ENCODE data around the gene DDX21.
"Not testable (repeated sequence)": the region's sequence is repeated elsewhere in the genome, so short reads cannot be mapped to it uniquely, and the experiment has no call there.

The DDX21 gene

DNA sequence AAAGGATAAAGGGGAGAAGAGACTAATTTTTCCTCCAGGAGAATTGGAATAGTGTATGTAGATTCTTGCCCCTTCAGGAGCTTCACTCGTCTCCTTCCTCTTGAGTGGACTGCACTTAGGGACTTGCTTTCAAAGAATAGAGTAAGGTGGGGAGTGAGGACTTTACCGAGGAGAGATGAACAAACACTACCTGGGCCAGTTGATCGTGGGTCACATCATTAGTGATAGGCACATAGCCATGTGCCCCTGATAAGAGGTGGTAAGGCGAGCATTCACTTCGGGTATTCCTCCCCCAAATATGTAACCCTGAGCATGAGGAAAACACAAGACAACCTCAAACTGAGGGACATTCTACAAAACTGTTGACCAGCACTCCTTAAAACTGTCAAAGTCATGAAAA, 18.0 kb downstream of the DDX21 start:
- no peak for DNase-seq (ENCODE audit: low spot score)
- TF ChIP-seq, protein P1, sequence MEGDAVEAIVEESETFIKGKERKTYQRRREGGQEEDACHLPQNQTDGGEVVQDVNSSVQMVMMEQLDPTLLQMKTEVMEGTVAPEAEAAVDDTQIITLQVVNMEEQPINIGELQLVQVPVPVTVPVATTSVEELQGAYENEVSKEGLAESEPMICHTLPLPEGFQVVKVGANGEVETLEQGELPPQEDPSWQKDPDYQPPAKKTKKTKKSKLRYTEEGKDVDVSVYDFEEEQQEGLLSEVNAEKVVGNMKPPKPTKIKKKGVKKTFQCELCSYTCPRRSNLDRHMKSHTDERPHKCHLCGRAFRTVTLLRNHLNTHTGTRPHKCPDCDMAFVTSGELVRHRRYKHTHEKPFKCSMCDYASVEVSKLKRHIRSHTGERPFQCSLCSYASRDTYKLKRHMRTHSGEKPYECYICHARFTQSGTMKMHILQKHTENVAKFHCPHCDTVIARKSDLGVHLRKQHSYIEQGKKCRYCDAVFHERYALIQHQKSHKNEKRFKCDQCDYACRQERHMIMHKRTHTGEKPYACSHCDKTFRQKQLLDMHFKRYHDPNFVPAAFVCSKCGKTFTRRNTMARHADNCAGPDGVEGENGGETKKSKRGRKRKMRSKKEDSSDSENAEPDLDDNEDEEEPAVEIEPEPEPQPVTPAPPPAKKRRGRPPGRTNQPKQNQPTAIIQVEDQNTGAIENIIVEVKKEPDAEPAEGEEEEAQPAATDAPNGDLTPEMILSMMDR (IDR thresholded peaks at IDR 0.05; ENCODE audit: extremely low read depth, missing control alignments): no peak

DNA sequence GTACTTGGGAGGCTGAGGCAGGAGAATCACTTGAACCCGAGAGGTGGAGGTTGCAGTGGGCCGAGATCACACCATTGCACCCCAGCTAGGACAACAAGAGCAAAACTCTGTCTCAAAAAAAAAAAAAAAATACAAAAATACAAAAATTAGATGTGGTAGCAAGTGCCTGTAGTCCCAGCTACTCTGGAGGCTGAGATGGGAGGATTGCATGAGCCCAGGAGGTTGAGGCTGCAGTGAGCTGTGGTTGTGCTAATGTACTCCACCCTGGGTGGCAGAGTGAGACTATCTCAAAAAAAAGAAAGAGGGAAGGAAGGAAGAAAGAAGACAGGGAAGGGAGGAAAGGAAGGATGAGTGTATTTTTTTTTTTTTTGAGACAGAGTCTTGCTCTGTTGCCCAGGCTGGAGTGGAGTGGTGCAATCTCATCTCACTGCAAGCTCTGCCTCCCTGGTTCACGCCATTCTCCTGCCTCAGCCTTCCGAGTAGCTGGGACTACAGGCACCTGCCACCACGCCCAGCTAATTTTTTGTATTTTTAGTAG, 20.0 kb downstream of the DDX21 start:
- DNase-seq (ENCODE audit: low spot score): not testable (repeated sequence)

DNA sequence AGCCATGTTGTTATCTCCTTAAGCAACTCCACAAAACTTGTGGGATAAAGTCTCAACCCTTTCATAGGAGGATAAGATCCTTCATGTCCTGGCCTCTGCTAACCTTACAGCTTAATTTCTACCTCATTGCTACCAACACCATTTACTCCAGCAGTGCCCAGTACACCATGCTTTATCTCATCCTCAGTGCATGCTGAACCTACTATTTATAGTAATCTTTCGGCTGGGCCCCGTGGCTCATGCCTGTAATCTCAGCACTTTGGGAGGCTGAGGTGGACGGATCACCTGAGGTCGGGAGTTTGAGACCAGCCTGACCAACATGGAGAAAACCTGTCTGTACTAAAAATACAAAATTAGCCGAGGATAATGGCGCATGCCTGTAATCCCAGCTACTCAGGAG, 23.8 kb downstream of the DDX21 start:
- not testable (repeated sequence) for DNase-seq (ENCODE audit: low spot score)

DNA sequence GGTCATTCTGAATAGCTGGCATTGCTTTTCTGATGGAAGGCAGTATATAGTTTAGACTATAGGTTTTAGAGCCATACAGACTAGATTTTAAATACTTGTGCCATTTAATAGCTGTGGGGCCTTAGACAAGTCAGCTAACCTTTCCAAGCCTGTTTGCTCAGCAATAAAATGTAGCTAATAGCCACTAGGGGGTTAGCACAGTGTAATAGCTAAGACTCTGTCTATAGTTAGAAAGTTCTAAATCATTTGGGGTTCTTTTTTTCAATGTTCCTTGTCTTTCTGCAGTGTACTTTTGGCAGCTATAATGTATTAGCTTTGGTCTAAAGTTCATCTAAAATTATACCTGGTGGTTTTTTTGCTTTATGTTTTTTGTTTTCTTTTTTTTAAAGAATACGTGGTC, 25.1 kb downstream of the DDX21 start:
- no peak for DNase-seq (ENCODE audit: low spot score)
- TF ChIP-seq, protein P1 (IDR thresholded peaks at IDR 0.05; ENCODE audit: extremely low read depth, missing control alignments): no peak

DNA sequence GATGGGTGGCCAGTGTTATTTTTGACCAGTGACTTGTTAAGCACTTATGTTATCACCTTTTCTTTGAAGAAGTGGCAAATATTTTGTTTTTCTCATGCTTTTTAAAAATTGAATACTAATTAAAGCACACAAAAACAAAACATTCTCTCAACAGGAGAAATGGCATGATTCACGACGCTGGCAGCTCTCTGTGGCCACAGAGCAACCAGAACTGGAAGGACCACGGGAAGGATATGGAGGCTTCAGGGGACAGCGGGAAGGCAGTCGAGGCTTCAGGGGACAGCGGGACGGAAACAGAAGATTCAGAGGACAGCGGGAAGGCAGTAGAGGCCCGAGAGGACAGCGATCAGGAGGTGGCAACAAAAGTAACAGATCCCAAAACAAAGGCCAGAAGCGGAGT, 26.4 kb downstream of the DDX21 start:
- DNase-seq (ENCODE audit: low spot score): no peak
- TF ChIP-seq, protein P1 (IDR thresholded peaks at IDR 0.05; ENCODE audit: extremely low read depth, missing control alignments): no peak

DNA sequence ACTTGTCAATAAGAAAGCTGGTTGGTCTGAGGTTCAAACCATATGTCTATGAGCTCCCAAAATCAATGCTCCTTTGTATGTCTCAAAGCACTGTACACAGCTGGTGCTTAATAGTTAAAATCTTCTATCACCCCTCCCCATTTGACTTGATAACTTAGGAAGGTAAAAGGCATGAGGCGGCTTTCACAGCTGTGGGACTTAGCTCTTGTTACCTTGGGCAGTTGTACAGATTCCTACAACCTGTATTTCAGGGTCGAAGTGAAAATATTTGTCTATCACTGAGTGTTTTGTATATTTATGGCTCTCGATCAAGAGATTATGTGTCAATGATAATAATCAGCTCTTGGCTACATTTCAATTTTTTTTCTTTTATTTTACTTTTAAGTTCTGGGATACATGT, 31.6 kb downstream of the DDX21 start:
- TF ChIP-seq, protein P1 (IDR thresholded peaks at IDR 0.05; ENCODE audit: extremely low read depth, missing control alignments): no peak
- DNase-seq (ENCODE audit: low spot score): no peak

DNA sequence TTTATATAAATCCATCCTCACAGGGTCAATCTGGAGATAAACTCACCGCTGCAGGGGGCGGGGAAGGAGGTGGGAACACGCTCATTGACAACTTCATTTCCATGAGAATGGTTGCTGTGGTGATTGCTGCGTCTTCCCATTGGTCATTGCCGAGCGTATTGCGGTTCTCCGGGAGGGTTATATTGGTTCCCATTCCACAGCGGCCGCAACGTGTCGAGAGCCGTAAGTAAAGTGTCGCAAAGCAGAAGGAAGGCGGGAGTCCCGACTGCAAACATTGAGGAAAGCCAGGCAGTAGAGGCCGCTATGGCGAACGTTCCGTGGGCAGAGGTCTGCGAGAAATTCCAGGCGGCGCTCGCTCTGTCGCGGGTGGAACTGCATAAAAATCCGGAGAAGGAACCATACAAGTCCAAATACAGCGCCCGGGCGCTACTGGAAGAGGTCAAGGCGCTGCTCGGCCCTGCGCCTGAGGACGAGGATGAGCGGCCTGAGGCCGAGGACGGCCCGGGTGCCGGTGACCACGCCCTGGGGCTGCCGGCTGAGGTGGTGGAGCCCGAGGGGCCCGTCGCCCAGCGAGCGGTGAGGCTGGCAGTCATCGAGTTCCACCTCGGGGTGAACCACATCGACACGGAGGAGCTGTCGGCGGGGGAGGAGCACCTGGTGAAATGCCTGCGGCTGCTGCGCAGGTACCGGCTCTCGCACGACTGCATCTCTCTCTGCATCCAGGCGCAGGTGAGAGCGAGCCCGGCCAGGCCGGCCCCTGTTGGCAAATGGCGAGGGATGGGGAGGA, 32.8 kb downstream of the DDX21 start, which contains the start of gene KIFBP:
KIFBP (plus strand) TSS at position 274 of the 787 bp plus-strand sequence; CDS start at position 304, 30 bp downstream.
- peak; percentile 92 for DNase-seq (ENCODE audit: low spot score)
- TF ChIP-seq, protein P1 (IDR thresholded peaks at IDR 0.05; ENCODE audit: extremely low read depth, missing control alignments): peak; percentile 26

DNA sequence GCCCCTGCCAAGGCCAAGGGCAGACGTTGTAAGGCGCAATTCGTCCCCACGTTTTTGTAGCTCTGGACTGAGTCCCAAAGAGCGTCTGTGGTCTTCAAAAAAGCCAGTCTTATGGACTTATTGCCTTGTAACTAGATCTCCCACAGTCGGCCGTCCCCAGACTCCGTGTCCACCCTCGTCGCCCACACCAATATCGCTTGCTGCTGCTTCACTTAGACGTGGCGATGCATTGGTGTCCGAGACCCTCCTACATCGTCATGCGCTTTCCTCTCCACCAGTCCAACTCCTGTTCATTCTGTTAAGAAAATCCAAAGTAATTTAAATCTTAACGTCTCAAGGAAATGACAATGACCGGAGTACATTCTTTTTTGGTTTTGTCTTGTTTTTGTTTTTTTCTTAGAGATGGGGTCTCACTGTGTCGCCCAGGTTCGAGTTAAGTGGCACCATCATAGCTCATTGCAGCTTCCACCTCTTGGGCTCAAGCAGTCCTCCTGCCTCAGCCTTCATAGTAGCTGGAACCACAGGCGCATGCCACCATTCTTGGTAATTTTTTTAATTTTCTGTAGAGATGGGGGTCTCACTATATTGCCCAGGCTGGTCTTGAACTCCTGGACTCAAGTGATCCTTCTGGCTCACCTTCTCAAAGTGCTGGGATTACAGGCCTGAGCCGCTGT, 33.5 kb downstream of the DDX21 start:
- TF ChIP-seq, protein P1 (IDR thresholded peaks at IDR 0.05; ENCODE audit: extremely low read depth, missing control alignments): no peak
- peak; percentile 9 for DNase-seq (ENCODE audit: low spot score)
